GM19025 (cell line): ENCODE results near the gene TBCB.
"Not testable (repeated sequence)": the region's sequence is repeated elsewhere in the genome, so short reads cannot be mapped to it uniquely, and the experiment has no call there.

Experiments
- ATAC-seq: cut with Tn5 transposase; IDR thresholded peaks from one replicate; pipeline ENCODE4 v1.9.1; 2021; ENCODE audit warnings: mild to moderate bottlenecking, low read depth, moderate library complexity; ENCODE audit not compliant: unreplicated experiment

Gene TBCB

DNA sequence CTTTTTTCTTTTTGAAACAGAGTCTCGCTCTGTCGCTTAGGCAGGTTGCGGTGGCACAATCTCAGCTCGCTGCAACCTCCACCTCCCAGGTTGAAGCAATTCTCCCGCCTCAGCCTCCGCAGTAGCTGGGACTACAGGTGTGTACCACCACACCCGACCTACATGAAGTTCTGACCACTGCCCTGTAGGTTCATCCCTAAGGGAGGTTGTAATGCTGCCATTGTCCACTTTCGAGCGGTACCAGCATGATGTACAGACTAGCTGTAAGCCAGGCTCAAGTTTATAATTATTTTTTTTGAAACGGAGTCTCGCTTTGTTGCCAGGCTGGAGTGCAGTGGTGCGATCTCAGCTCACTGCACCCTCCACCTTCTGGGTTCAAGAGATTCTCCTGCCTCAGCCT lies 48.5 kb downstream of the TBCB start:
- ATAC-seq: no peak

DNA sequence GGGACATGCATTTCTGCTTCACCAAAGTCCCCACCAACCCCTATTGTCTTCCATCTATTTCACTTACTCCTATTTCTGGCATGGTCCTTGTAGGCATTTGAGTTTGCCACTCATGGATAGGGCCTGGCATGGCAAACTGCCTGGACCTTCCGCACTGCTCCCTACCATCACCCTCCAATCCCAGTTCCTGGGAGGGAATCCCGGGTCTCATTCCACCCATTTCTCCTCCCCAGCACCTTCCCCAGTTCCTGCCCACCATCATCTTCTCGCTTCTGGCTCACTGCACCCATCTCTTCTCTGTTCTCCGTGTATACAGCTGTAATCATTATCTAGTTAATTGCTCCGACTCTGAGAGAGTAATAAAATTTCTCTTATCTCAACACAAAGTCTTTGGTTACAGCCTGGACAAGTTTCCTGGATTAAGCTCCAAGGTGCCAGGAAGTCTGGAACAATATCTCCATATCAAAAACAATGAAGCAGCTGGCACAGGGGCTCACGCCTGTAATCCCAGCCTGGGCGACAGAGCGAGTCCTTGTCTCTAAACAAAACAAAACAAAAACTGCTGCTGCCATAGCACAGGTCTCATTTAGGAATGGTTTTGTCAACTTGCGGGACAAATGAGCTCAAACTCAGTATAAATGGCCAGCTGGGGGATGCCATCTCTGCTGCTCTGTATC lies 54.0 kb downstream of the TBCB start:
- no peak for ATAC-seq

- ATAC-seq: no peak
Measured at GRCh38 chr19:36172852-36173251, 57.6 kb downstream of the TBCB start.

DNA sequence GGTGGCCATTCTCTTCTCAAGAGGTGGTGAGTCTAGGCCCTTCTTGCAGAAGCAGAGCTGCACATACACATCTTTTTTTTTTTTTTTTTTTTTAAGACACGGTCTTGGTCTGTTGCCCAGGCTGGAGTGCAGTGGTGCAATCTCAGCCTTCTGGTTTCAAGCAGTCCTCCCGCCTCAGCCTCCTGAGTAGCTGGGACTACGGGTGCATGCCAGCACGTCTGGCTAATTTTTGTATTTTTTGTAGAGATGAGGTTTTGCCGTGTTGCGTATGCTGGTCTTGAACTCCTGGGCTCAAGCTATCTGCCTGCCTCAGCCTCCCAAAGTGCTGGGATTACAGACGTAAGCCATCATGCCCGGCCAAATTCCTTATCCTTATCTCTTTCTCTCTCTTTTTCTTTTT lies 58.6 kb downstream of the TBCB start:
- ATAC-seq: not testable (repeated sequence)
